SU-DHL-6 (cell line): ENCODE results near the gene ENTR1.

ENCODE experiments used
- H2AFZ ChIP-seq: fragments of 200-600 bp; sonication (generic); 2 replicates; pipeline ENCODE4 v1.6.1; 2014; ENCODE audit warnings: low read depth, mild to moderate bottlenecking, moderate library complexity, mixed read lengths, antibody characterized with exemption, low read length; ENCODE audit not compliant: severe bottlenecking
- H3F3A ChIP-seq: fragments of 200-600 bp; shearing (Covaris generic); 2 replicates; pipeline ENCODE4 v1.6.0; 2016; ENCODE audit warnings: antibody characterized with exemption, mild to moderate bottlenecking; ENCODE audit not compliant: insufficient read depth
- H3K27ac ChIP-seq: fragments of 200-600 bp; sonication (generic); 2 replicates; pipeline ENCODE4 v1.5.1; 2016; ENCODE audit warnings: low read depth, mild to moderate bottlenecking, low read length, moderate library complexity, mixed read lengths
- H3K27me3 ChIP-seq: fragments of 200-600 bp; sonication (generic), shearing (Covaris generic); 2 replicates; pipeline ENCODE4 v1.6.0; 2014; ENCODE audit warnings: mild to moderate bottlenecking, low read length
- H3K36me3 ChIP-seq: fragments of 200-600 bp; sonication (generic); 2 replicates; pipeline ENCODE4 v1.6.1; 2014; ENCODE audit warnings: mild to moderate bottlenecking, low read length, mixed read lengths
- H3K4me2 ChIP-seq: fragments of 300-600, 200-600 bp; shearing (Covaris generic), sonication (generic); 2 replicates; pipeline ENCODE4 v1.6.0; 2014; ENCODE audit warnings: low read length, low read depth, mild to moderate bottlenecking; ENCODE audit not compliant: poor library complexity, severe bottlenecking
- H3K4me3 ChIP-seq: fragments of 200-600 bp; sonication (generic); 2 replicates; pipeline ENCODE4 v1.5.1; 2014; ENCODE audit warnings: antibody characterized with exemption, low read length, mild to moderate bottlenecking, mixed read lengths; ENCODE audit not compliant: insufficient read depth, poor library complexity, severe bottlenecking
- H3K79me2 ChIP-seq: fragments of 200-600 bp; sonication (generic); 2 replicates; pipeline ENCODE4 v1.6.1; 2014; ENCODE audit warnings: mild to moderate bottlenecking, low read length, moderate library complexity; ENCODE audit not compliant: insufficient read depth
- H3K9ac ChIP-seq: fragments of 200-600 bp; sonication (generic); 2 replicates; pipeline ENCODE4 v1.7.0; 2014; ENCODE audit warnings: mild to moderate bottlenecking, low read length
- H3K9me2 ChIP-seq: fragments of 200-600 bp; sonication (generic); replicated peaks from 2 replicates; pipeline ENCODE4 v1.6.1; 2014; ENCODE audit warnings: low read length; ENCODE audit not compliant: insufficient read depth
- H3K9me3 ChIP-seq: fragments of 200-600 bp; sonication (generic); 2 replicates; pipeline ENCODE4 v1.6.1; 2014; ENCODE audit warnings: low read length, mixed read lengths; ENCODE audit not compliant: insufficient read depth
- H4K20me1 ChIP-seq: fragments of 200-600 bp; sonication (generic); 2 replicates; pipeline ENCODE4 v1.6.1; 2014; ENCODE audit warnings: low read depth, mild to moderate bottlenecking, antibody characterized with exemption, low read length, moderate library complexity, mixed read lengths
- EZH2phosphoT487 ChIP-seq: fragments of 200-600 bp; sonication (generic), shearing (Covaris generic); conservative IDR thresholded peaks from 2 replicates; pipeline ENCODE4 v1.6.1; 2018; ENCODE audit warnings: mild to moderate bottlenecking, antibody characterized with exemption, low read length, moderate library complexity, mixed read lengths
- TF ChIP-seq, protein P1 (sequence below): fragments of 200-600 bp; sonication (generic); IDR thresholded peaks from one replicate; pipeline ENCODE4 v1.5.1; 2017; ENCODE audit warnings: antibody characterized with exemption, mild to moderate bottlenecking, low read length, moderate library complexity; ENCODE audit not compliant: insufficient read depth, poor library complexity, severe bottlenecking

ENTR1 gene

GRCh38 chr9:136453326-136453725, 42.9 kb upstream of the ENTR1 start:
- Histone ChIP-seq H3K9me3 (no peaks in the 10 kb centered on the region), H3K9ac (no peak overlapping the region), H3K36me3 (peaks cover 2% of the 10 kb centered on the region; the same call in 1 of the 2 replicates), H3K4me2 (no peak overlapping the region), H2AFZ (no peak overlapping the region), H3F3A (no peaks in the 10 kb centered on the region), H4K20me1 (no peaks in the 10 kb centered on the region), H3K27me3 (no peaks in the 10 kb centered on the region), H3K79me2 (no peaks in the 10 kb centered on the region), H3K4me3 (no peak overlapping the region), H3K27ac (no peak overlapping the region), H3K9me2 (no peaks in the 10 kb centered on the region)
- TF ChIP-seq, protein P1, sequence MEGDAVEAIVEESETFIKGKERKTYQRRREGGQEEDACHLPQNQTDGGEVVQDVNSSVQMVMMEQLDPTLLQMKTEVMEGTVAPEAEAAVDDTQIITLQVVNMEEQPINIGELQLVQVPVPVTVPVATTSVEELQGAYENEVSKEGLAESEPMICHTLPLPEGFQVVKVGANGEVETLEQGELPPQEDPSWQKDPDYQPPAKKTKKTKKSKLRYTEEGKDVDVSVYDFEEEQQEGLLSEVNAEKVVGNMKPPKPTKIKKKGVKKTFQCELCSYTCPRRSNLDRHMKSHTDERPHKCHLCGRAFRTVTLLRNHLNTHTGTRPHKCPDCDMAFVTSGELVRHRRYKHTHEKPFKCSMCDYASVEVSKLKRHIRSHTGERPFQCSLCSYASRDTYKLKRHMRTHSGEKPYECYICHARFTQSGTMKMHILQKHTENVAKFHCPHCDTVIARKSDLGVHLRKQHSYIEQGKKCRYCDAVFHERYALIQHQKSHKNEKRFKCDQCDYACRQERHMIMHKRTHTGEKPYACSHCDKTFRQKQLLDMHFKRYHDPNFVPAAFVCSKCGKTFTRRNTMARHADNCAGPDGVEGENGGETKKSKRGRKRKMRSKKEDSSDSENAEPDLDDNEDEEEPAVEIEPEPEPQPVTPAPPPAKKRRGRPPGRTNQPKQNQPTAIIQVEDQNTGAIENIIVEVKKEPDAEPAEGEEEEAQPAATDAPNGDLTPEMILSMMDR, result no peak
- no peak for TF ChIP-seq EZH2phosphoT487

GRCh38 chr9:136451221-136451877, 40.9 kb upstream of the ENTR1 start:
- Histone ChIP-seq H3K4me2 (no peak overlapping the region), H3F3A (no peaks in the 10 kb centered on the region), H2AFZ (no peak overlapping the region), H3K27ac (no peak overlapping the region), H3K36me3 (peaks cover 2% of the 10 kb centered on the region; the same call in 1 of the 2 replicates), H3K9me3 (no peaks in the 10 kb centered on the region), H3K27me3 (no peaks in the 10 kb centered on the region), H3K9me2 (no peaks in the 10 kb centered on the region), H3K9ac (no peak overlapping the region), H3K79me2 (no peaks in the 10 kb centered on the region), H3K4me3 (no peak overlapping the region), H4K20me1 (no peaks in the 10 kb centered on the region)
- TF ChIP-seq, protein P1, result no peak
- TF ChIP-seq EZH2phosphoT487, result no peak

DNA sequence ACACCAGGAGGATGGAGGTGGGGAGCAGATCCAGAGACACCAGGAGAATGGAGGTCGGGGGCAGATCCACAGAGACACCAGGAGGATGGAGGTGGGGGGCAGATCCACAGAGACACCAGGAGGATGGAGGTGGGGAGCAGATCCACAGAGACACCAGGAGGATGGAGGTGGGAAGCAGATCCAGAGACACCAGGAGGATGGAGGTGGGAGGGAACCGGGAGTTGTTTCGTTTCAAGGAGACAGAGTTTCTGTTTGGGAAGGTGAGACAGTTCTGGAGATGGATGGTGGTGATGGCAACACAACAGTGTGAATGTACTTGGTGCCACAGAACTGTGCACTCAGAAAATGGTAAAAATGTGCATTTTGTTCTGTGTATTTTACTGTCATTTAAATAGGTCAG, 38.2 kb upstream of the ENTR1 start:
- Histone ChIP-seq H3K36me3 (peaks cover 2% of the 10 kb centered on the region; the same call in 1 of the 2 replicates), H4K20me1 (no peaks in the 10 kb centered on the region), H2AFZ (no peak overlapping the region), H3K9me2 (no peaks in the 10 kb centered on the region), H3K4me2 (no peak overlapping the region), H3K27ac (no peak overlapping the region), H3K9me3 (no peaks in the 10 kb centered on the region), H3K4me3 (no peak overlapping the region), H3K9ac (no peak overlapping the region), H3F3A (no peaks in the 10 kb centered on the region), H3K27me3 (no peaks in the 10 kb centered on the region), H3K79me2 (no peaks in the 10 kb centered on the region)
- TF ChIP-seq, protein P1, result no peak
- no peak for TF ChIP-seq EZH2phosphoT487
